ENCODE measurements around the gene DQX1. TPM values are rescaled to one million over a fixed set of nuclear protein-coding genes. Genes with fewer than 3 reads are reported as not detected.

DQX1 gene
- total and polyA plus RNA-seq, 9 of the 15 experiments (the other 6 are each of a cell fraction or from before 2014, with no cell fraction given): 0.04 to 0.38 (median 0.18) TPM; not detected in 1

- TF ChIP-seq ZBTB33 (CRISPR knock-in tag; IDR thresholded peaks at IDR 0.05) (peak; percentile 96), ELF4 (CRISPR knock-in tag; IDR thresholded peaks at IDR 0.05) (no peak), ATF6 (CRISPR knock-in tag; IDR thresholded peaks at IDR 0.05) (0 out of 2 replicates have a peak, but pooled peaks have one; percentile 65), GATAD2B (IDR thresholded peaks at IDR 0.05; ENCODE audit: borderline replicate concordance) (peak; percentile 90; the same call in 1 of the 2 replicates), RBM25 (IDR thresholded peaks at IDR 0.05; ENCODE audit: low read depth, low read length, severe bottlenecking) (no peak), POLR2G (IDR thresholded peaks at IDR 0.05; ENCODE audit: low read depth, low read length) (peak; percentile 94), UBTF (IDR thresholded peaks at IDR 0.05; ENCODE audit: borderline replicate concordance in 1 of 2, low read depth in 2 of 2, low read length in 2 of 2) (peak; percentile 49 to 82; a peak in 3 of 4 replicates), ZFX (CRISPR knock-in tag; IDR thresholded peaks at IDR 0.05) (peak; percentile 80), NFIC (IDR thresholded peaks at IDR 0.05) (0 out of 2 replicates have a peak, but pooled peaks have one; percentile 23), HMGN3 (IDR thresholded peaks at IDR 0.05; ENCODE audit: borderline replicate concordance, extremely low read depth, insufficient read length, low read depth, low read length) (peak; percentile 95), E2F6 (IDR thresholded peaks at IDR 0.05; ENCODE audit: borderline replicate concordance in 1 of 2, extremely low read depth in 1 of 2, insufficient read depth in 1 of 2, insufficient read length in 1 of 2, low read depth in 1 of 2, low read length in 1 of 2, poor library complexity in 1 of 2, severe bottlenecking in 1 of 2) (peak; percentile 86 to 98), ZNF79 (CRISPR knock-in tag; IDR thresholded peaks at IDR 0.05; ENCODE audit: low read depth) (no peak), JUND (IDR thresholded peaks at IDR 0.05; ENCODE audit: borderline replicate concordance, low read depth, low read length) (0 out of 2 replicates have a peak, but pooled peaks have one; percentile 23), JUND (tag; IDR thresholded peaks at IDR 0.05; ENCODE audit: borderline replicate concordance, low read depth, low read length) (no peak; the same call in 2 of the 3 replicates), TAF1 (IDR thresholded peaks at IDR 0.05; ENCODE audit: control insufficient read depth, extremely low read depth, insufficient read depth, low read length, severe bottlenecking) (peak; percentile 48)
Observed at GRCh38 chr2:74548900-74549826, 23.1 kb upstream of the DQX1 start (continued).

All from K562 (cell line).